ENCODE data around the gene BLACAT1.

The BLACAT1 gene

DNA sequence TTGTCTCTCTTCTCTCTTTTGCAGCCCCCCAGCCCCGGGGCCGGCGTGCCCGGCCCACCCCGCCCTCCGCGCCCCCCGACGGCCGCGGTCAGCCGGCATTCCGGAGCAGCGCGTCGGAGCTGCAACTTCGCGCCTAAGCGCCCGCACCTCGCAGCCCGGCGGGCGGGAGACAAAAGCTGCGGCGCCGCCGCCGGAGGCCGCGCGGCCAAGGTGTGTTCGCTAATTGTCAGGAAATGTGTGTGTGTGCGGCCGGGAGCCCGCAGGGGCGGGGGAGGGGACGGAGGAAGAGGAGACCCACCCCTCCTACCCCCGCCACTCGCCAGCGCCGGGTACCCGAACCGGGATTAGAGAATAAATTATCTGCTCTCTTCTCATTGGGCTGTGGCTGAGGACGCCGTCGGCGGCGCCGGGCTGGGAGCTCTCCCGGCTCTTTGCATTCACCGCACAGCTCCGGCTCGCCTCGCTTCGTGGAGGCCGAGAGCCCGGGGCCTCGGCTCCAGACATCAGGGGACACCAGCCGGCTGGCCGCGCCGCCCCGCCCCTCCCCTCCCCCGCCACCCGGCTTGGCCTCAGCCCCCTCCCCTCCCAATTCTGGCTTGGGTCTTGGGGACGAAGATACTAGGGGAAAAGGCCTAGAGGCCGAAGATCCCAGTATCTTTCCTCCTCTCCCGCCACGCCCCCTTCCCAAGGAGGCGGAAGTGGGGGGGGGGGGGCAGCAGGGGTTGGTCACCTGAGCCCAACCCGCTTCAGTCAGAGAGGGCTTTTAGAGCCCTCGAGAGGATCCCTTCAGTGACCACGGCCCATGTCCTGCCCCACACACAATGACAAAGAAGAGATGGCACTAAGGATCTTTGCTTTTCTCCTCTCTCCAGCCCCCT, 1.3 kb upstream of the BLACAT1 start:
- no peak for DNase-seq (ENCODE audit: low read depth in 2 of 2)

DNA sequence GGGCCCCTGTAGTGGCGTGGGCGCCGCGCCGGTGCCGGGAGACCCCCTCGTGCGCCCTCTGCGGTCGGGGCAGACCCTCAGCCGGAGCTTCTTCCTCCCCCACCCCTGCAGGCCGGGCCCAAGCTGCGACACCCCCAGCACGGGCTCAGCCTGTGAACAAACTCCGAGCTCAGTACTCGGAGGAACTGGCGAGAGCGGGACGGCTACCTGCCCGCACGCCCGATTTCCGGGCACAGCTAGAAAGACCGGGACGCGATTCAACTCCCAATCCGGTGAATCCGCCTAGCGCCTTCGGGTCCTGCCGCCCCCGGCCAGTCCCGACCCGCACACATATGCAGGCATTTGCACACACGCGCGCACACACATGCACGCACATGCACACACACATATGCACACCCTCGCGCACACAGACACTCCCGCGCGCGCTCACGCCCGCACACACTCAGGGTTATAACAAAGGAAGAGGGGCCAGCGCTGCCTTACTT, 580 bp upstream of the BLACAT1 start:
- no peak for DNase-seq (ENCODE audit: low read depth in 2 of 2)

DNA sequence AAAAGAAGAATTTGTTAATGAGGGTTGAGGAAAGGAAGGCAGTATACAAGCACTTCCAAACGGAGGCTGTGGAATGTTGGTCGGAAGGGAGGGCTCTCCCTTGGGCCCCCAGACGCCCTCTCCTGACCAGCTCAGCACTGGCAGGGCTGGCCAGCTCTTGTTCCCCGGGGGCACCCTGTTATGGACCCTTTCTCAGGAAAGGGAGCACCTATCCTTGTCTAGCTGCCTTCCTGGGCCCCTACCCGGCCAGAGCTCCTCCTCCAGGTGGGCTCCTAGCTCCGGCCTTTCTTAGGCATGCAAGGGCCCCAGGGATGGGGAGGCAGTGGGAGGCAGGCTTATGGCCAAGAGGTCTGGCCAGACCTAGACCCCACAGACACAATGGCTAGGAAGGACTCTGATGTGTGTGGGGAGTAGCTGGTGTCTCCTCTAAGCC, 926 bp downstream of the BLACAT1 start:
- no peak for DNase-seq (ENCODE audit: low read depth in 2 of 2)

DNA sequence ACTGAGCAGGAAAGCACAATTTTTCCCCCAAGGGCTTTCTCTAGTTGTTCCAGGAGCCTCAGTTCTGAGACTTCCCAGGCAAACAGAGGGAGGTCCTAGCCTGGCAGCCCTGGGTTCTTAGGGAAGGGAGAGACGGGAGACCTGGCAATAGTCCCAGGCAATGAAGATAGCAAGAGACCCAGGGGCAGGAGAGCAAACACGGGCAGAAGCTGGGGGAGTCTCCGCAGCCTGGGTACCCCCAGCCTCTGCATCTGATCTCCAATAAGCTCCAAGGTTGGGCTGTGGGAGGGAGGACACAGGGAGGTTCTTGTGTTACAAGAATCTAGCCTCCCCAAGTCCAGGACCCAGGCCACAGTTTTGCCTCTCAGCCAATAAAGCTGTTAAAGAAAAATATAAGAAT, 2.4 kb downstream of the BLACAT1 start:
- no peak for DNase-seq (ENCODE audit: low read depth in 2 of 2)

DNA sequence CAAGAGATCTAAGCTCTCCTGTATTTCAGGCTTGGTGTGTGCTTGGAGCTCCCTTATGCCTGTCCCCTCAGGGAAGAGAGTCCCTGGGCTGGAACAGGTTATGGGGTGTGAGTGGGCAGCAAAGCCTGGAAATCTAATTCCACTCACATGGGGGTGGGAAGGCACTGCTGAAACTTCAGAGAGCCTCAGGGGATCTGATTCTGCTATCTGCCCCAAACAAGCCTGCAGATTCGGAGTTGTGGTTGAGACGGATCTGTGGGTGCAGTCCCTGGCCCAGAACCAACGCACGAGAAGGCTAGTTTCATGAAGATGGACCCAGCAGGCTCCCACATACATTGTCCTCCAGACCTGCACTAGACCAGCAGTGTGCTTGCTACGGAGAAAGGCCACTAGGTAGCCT, 2.9 kb downstream of the BLACAT1 start:
- DNase-seq (ENCODE audit: low read depth in 2 of 2): no peak

DNA sequence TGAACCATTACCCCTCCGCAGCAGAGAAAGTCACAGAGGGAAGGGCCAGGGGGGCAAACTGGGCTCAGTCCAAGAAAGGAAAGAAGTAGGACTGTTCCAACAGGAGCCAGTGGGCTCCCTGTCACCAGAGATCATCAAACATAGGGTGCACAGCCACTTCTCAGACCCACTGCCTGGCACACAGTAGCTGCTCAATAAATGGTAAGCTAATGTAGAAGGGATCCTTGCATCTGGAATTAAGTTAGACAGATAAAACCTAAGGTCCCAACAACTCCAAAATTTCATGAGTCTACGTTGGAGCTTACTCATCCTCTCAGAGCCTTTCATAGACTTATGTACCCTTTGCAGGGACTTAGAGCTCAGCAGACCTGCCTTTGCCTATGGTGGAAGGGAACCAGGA, 3.5 kb downstream of the BLACAT1 start:
- no peak for DNase-seq (ENCODE audit: low read depth in 2 of 2)

DNA sequence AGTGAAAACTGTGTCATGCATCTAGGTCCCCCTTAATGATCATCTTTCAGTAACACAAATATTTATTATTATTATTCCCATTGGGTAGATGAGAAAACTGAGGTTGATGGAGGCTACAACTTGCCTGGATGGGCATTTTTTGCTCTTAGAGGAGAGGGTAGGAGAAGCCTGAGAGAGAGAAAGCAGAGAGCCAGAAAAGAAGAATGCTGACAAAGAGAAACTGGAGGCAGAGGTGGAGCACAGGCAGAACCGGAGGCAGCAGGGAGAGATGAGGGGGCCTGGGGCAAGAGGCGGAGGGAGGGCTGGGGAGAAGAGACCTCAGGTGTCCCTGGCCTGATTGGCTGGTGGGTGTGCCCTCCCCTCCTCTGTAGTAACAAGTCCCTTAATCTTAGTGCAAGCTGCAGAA, 4.1 kb downstream of the BLACAT1 start:
- DNase-seq (ENCODE audit: low read depth in 2 of 2): no peak

DNA sequence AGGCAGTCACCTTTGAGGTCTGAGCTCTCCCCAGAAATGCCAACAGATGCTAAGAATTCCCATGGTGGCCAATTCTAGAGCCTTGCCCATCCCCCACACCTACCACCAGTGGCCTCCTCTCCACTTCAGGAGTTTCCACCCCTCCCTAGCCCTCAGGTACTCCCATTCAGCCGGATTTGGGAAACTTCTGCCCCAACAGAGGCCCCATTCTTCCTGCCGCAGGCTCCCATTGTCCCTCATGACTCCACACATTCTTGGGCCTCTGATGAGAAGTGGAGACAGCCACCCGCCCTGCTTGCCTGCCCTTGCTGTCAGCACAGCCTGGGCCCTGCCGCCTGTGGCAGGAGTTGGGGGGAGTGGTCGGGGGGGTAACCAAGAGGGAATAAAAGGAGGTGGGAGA, 4.6 kb downstream of the BLACAT1 start:
- DNase-seq (ENCODE audit: low read depth in 2 of 2): no peak

DNA sequence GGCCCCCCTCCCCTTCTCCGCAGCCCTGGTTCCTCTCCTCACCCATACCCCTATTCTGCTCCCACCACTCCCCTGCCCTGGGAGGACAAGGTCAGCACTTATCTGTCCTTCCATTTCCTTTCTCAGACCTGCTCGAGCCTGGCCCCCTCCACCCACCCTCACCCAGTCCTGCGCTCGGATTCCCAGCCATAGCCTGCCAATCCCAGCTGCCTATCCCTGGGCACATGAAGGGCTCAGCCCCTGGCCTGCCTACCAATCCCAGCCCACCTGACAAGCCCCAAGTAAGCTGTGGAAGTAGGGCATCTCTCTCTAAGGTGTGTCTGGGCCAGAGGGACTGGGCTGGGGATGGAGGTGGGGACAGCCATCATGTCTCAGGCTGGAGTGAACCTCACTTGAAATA, 5.4 kb downstream of the BLACAT1 start:
- DNase-seq (ENCODE audit: low read depth in 2 of 2): no peak

DNA sequence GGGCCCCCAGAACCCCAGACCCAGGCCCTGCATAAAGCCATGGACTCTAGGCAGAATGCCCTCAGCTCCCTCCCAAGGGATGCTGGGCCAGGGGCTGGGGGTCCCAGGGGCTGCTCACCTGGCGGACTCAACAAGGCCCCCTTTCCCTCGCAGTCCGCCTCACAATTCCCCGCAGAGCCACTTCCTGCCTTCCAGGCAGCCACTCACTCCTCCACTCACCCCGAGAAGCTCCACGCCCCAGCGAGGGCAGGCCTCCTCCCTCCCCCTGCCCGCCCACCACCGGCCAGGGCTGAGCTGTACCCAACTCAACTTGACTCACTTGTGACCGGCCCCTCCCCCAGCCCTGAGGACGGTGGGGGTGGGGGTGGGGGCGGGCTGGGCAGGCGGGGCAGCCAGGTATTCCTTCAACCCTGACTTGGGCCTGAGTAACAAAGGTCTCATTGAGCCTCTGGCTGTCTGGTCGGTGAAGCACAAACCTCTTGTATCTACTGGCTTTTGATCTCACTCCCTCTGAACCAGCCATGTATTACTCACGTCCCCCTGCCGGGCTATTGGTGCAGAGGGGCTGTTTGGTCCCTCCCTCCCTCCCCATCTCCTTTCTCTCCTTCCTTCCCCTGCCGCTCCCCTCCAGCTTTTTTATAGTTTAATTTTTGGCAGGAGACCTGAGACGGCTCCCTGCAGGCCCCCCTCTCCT, 5.9 kb downstream of the BLACAT1 start:
- no peak for DNase-seq (ENCODE audit: low read depth in 2 of 2)

DNA sequence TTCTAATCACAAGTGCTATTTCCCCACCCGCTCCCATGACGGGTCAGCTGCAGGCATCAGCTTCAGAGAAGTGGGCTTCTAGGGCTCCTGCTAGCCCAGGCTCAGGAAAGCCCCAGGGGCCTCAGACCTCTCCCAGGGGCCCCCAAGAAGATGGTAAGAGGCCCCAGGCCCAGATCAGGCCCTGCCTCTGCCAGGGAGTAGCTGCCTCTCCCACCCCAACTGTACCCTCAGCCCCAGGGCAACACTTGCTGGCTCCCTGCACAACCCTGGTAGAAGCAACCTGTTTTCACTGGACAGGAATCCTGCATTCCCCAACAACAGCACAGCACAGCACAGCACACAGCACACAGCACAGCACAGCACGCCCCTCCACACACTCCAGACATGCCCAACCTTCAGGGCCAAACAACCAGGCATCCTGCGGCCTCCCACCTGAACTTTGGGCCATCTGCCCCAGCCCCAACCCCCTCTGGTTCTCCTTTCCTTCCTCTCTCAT, 6.5 kb downstream of the BLACAT1 start:
- no peak for DNase-seq (ENCODE audit: low read depth in 2 of 2)

DNA sequence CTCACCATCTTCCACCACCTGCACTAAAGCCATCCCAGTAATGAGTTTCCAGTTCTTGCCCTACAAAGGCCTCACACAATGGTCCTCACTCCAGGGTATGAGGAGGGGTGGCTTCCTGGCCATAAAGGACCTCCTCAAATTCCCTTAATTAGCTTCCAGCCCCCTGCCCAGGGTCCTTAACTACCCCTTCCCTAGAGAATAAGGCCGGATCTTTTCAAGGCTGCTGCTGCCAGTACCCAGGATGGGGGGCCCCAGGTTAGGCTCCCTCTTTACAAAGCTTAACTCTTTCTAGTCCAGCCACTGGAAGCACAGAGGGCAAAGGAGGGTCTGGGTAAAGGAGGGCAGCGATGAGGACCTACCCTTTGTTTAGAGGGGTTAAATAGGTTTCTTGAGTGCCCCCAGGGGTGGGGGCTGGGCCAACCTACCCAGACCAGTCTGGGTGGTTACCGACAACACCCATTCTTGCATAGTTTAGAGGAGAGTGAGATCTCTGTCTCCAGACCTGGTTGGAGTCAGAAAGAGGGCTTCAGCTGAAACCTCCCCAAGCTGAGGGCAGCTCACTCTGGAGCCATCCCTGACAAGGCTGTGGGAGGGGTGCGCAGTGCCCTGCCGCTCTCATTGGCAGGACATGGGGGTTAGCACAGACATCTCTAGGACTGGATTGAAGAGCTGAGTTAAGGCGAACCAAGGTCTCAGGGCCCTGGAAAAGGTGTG, 7.1 kb downstream of the BLACAT1 start:
- no peak for DNase-seq (ENCODE audit: low read depth in 2 of 2)

DNA sequence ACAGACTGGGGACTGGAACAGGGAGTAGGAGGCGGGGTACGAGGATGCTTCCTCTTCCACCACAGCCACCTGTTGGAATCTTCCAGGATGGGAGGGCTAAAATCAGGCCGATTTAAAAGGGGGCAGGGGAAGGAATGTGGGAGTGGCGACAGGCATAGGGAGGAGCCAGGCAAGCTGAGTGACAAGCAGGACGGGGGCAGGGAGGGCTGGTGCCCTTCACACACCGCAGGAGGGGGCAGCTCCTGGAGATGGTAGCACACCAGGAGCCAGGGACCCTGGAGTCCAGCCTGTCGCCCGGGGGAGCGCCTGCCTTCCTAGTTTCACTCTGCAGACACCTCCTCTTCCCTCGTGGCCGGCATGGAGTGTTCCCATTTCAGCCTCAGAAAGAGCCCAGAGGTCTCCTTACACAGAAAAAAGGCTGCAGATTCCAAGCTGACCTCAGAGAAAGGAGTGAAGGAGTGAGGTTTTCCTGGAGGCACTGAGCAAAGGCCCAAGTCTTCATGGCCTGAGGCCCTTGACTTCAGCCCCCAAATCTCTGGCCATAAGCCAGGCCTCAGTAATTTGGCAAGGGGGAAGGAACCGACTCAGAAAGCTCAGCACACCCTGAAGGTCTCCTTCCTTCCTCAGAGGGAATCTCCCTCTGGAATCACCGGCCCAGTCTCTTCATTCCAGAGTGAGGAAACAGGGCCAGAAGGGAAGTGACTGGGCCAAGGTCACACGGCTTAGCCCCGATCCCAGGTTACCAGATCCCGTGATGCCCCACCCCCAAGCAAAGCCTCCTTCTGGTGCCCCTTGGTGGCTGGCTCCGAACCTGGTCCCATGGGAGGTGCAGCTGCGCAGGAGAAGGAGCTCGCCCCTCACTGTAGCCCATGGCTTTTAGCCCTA, 8.1 kb downstream of the BLACAT1 start:
- no peak for DNase-seq (ENCODE audit: low read depth in 2 of 2)

DNA sequence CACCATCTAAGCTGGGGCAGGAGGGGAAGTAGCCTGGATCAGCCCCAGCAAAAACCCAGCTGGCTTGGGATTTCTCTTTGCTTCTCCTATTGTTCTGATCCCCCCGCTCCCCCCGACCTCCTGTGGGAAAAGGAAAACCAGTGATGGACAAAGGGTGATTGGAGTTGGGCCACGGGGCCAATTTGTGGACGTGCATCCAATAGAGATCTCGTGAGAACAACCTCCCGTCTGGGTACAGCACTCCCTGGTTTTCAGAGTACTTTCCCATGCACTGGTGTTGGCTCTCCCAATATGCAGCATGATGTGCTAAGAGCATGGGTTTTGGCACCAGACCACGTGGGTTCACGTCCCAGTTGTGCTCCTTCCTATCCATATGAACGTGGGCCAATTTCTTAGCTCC, 9.0 kb downstream of the BLACAT1 start:
- DNase-seq (ENCODE audit: low read depth in 2 of 2): no peak

DNA sequence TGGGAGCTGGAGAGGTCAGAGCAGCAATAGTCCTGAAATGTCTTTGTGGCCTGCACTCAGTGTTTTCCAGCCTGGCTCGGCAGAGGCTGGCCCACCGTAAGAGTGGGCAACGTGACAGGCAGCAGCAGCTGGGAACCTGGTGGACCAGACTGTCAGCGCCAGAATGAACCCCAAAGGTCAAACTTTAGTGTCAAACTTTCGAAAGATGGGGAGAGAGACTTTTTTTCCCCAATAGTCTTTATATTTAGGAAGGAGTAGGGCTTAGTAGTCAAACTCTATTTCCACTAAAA, 10.3 kb downstream of the BLACAT1 start:
- DNase-seq (ENCODE audit: low read depth in 2 of 2): no peak

DNA sequence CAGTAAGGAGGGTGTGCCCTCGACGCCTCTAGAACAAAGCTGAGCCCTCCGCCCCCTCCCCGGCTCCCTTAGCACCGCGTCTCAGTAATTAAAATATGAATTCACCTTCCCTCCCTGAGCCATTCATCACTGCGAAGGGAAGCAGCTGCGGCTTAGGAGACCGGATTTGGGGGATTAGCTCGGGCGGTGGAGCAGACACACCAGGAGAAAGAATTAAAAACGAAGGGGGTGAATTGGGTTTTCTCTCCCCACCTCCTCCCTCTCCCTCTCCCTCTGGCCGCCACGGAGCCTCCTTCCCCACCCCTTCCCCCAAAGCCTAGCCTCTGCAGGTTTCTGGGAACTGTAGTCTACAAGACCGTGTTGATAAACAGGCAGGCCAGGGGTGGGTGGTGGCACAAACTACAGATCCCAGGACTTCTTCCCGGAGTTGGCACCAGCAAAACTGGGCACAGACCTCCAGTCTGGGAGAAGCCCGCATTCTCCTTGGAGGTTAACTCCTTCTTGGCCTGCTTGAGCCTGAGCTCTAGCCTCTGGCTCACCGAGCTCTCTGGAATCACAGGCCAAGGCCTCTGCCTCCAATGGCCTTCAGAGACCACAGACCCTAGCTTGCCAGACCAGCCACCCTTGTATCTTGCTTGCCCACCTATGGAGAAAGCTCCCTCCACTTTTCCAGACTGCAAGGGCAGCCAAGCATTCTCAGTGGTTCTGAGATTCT, 10.8 kb downstream of the BLACAT1 start:
- no peak for DNase-seq (ENCODE audit: low read depth in 2 of 2)

DNA sequence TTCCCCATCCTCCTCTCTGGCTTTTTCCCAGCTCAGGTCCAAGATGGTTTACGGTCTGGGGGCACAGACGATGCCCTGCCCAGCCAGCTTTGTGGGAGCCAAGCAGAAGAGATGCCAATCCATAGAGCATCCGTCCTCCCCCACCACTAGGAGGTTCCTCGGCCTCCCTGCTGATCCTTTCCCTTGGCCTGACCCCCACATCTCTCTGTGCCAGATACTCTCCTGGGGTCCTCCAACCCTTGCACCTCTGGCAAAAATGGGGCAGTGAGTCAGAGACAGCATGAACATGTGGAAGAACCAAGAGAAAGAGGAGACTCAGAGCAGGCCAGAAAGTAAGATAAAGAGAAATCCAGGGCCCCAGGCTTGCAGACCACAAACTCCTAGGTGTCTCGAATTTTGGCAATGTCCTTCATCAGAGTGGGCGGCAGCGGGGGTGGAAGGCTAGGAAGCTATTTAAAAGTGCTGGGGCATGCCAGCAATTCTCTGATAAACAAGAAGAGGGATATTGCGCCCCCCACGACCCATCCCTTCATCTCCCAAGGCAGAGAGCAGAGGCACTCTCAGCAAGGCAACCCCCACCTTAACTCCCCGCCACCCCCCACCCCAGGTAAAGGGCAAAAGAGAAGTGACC, 11.4 kb downstream of the BLACAT1 start:
- no peak for DNase-seq (ENCODE audit: low read depth in 2 of 2)

DNA sequence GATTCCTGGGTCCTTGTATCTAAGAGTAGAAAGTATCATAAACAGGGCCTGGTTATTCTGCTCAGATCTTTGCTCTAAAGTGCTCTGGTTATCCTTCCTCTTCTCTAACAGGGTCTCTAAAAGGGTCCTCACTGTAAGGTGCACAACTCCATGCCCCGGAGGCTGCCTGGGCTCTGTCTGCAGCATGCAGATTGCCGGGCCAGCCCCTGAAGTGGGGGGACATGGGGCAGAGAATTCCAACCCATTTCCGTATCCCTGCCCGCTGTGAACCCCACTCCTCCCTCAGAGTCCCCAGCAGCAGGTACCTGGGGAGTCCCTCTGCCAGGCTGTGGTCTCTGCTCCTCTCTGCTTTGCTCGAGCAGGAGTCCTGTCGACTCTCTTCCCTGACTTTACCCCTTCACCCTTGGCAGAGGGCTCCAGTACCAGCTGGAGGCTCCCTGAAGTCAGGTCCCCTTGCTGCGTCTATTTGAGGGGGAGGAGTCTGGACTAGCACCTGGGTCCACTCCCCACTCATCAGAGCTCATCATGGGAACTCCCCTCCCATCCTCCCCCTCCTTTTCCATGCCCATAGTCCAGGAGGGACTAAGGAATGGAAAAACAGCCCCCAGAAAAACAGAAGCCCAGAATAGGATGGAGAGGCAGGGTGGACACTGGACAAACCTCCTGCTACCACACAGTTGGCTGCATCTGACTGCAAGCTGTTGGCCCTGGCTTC, 12.1 kb downstream of the BLACAT1 start:
- no peak for DNase-seq (ENCODE audit: low read depth in 2 of 2)

DNA sequence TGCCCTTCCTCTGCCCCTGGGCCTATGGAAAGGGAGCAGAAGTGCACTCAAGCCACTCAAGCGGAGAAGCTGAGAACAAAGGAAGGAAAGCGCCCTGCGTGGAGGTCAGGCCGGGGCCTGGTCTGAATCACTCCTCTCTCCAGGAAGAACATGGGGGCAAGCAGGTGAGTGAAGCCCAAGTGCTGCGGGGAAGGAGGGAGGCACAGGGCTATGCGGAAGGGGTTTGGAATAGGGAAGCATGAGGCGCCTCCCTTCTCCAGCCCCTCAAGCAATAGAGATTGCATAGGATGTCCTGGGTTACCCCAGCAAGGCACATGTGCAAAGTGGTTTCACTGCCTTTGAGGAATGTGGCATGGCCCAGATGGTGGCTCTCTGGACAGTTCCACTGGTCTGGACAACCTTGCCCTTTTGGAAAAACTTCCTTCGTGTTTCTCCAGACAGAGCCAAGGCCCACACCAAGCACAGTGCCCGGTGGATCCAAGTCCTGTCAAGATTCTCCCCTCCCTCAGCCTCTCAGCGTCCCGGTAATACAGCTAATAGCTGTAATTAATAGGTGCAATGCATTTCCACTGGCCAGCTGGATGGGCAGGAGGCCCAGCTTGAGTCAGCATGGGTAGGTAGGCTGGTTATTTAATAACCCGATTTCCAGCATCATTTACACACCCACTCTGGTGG, 13.7 kb downstream of the BLACAT1 start:
- no peak for DNase-seq (ENCODE audit: low read depth in 2 of 2)
